Measurements from ENCODE around the gene CCDC159.
"Not testable (repeated sequence)": the region's sequence is repeated elsewhere in the genome, so short reads cannot be mapped to it uniquely, and the experiment has no call there.

Gene CCDC159

DNA sequence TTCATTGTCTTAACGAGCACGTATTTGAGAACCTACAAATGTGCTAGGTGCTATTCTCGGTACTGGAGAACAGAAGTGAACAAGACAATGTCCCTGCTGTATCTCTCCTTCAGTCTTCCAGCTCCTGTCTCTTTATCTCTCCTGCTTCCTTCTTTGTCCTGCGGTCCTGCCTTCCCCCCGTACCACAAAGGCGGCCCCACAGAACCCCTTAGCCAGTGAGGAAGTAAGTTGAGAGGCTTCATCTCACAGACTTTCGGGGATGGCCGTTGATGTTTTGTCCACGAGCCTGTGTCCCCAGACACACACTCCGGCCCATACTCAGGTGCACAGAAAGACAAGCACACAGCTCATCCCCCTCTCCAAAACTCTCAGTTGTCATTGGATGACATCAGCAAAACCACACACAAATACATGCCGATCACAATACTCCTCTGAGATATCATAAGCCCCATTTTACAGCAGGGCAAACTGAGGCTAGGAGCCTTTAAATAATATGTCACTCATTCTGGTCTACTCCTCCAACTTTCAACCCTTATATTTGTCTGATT is 27.6 kb downstream of the CCDC159 start:
- FAIRE-seq (no peak), DNase-seq (ENCODE audit: insufficient read length, low spot score) (no peak)
- TF ChIP-seq, protein P1, sequence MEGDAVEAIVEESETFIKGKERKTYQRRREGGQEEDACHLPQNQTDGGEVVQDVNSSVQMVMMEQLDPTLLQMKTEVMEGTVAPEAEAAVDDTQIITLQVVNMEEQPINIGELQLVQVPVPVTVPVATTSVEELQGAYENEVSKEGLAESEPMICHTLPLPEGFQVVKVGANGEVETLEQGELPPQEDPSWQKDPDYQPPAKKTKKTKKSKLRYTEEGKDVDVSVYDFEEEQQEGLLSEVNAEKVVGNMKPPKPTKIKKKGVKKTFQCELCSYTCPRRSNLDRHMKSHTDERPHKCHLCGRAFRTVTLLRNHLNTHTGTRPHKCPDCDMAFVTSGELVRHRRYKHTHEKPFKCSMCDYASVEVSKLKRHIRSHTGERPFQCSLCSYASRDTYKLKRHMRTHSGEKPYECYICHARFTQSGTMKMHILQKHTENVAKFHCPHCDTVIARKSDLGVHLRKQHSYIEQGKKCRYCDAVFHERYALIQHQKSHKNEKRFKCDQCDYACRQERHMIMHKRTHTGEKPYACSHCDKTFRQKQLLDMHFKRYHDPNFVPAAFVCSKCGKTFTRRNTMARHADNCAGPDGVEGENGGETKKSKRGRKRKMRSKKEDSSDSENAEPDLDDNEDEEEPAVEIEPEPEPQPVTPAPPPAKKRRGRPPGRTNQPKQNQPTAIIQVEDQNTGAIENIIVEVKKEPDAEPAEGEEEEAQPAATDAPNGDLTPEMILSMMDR (IDR thresholded peaks at IDR 0.05; ENCODE audit: insufficient read depth, missing control alignments): no peak

DNA sequence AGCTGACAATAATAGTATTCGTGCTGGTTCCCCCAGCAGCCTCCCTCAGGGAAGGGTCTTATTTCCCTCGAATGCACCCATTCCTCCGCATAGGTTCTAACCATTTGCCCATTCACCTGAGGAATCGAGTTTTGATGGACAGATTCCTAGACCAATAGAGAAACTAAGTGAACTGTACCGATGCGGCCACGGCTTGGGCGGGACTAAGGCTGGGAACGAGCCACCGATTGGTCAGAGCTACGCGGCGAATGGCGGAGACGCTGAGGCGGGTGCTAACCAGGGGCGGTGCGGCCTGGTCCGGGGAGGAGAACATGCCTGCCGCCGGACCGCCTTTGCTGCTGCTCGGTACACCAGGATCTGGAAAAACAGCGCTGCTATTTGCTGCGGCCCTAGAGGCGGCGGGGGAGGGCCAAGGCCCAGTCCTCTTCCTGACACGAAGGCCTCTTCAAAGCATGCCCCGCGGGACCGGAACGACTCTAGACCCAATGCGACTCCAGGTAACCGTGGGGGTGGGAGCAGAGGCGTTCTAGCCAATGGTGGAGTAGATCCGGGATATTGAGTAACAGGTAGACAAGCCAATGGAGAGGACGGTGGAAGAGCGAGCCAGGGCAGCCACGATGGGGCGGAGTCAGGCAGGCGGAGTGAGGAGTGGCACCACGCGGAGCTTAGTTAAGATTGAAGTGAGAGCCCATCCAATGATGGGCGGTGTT is 28.3 kb downstream of the CCDC159 start, which contains the start of gene SWSAP1:
Gene SWSAP1 (plus strand): TSS at position 234 of the 710 bp plus-strand sequence. CDS start 15 bp downstream, at position 249.
- DNase-seq (ENCODE audit: insufficient read length, low spot score) (peak; percentile 98), FAIRE-seq (no peak)
- TF ChIP-seq, protein P1 (IDR thresholded peaks at IDR 0.05; ENCODE audit: insufficient read depth, missing control alignments): no peak

DNA sequence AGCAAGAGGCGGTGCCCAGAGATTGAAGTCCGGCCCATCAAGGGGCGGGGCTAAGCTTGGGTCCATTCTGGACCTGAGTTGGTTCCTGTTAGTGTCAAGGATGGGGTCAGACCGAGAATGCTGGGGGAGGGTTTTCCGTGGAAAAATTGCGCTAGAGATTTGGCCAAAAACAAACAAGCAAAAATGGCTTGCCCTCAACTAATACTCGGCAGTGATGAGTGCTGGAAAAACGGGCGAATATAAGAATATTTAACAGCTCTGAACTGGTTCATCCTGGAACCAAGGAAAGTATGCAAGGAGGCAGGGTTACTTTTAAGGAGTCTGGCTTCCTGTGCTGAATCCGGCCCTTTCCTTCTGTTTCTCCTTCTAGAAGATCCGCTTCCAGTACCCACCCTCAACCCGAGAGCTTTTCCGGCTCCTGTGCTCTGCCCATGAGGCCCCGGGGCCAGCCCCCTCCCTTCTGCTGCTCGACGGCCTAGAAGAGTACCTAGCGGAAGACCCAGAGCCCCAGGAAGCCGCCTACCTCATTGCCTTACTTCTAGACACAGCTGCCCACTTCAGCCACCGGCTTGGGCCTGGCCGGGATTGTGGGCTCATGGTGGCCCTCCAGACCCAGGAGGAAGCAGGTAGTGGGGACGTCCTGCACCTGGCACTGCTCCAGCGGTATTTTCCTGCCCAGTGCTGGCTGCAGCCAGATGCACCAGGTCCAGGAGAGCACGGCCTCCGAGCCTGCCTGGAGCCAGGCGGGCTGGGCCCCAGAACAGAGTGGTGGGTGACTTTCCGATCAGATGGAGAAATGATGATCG is 29.0 kb downstream of the CCDC159 start:
- TF ChIP-seq, protein P1 (IDR thresholded peaks at IDR 0.05; ENCODE audit: insufficient read depth, missing control alignments): no peak
- FAIRE-seq: no peak
- DNase-seq (ENCODE audit: insufficient read length, low spot score): no peak

DNA sequence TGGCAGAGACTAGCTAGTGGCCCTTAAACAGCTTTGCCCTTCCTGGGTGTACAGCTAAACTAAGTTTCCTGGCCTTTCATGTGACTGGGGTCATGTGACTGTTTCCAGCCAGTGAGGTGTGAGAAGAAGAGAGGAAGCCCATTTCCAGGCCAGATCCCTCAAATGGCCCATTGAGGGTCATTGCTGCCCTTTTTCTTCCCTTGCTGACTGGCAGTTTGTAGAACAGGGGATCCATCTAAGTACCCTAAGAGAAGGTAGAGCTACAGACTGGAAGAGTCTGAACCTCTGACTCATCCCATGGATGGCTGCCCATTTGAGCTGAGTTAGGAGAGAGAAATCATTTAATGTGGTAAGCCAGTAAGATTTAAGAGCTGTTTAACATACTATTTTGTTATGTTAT is 30.9 kb downstream of the CCDC159 start:
- DNase-seq (ENCODE audit: insufficient read length, low spot score) (no peak), FAIRE-seq (no peak)
- TF ChIP-seq, protein P1 (IDR thresholded peaks at IDR 0.05; ENCODE audit: insufficient read depth, missing control alignments): no peak

DNA sequence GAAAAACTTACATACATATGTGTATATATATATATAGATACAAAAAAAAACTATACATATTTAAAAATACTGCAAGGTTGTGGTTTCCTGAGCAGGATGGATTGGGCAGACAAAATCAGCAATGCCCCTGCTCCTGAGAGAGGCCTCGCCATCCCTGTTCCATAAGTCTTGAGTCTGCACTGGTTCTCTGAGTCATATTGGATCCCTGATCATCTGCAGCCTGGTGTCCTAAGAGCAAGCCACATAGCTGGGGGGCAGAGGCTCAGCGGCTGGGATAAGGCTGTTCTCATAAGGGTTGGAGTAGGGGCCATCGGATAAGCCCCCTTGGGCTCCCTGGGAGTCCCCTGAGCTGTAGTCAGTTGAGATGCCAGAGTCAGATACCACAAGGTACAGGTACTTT is 31.4 kb downstream of the CCDC159 start:
- DNase-seq (ENCODE audit: insufficient read length, low spot score) (no peak), FAIRE-seq (no peak)
- TF ChIP-seq, protein P1 (IDR thresholded peaks at IDR 0.05; ENCODE audit: insufficient read depth, missing control alignments): no peak

DNA sequence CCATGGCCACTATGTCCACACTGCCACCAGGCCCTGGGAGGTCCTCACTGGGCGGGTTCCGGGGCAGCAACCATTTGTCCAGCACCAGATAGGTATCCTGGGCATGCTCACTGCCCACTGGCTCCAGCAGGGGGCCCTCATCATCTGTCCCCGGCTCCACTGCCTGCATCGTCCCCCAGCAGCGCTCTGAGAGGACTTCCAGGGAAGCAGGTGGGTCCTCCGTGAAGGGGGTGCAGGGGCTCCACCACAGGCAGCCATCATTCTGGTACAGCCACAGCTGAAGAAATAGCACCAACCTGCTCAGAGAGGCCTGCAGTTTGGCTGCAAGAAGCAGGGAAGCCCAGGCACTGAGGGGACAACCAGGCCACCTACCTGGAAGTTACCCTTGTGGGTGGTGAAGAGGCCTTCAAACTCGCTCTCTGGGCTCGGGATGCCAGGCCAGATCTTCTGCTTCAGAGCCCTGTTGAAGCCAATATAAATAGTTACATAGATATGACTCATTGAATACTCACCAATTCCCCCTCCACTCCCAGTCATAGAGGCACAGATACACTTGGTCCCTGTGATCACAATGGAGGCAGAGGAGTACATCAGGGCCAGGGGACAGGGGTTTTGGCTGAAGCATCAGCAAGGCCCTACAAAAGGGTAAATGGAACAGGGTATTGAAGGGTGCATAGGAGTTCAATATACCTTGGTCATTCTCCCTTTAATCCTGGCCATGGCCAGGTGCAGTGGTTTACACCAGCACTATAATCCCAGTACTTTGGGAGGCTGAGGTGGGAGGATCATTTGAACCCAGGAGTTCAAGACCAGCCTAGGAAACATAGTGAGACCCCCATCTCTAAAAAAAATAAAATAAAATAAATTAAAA is 32.2 kb downstream of the CCDC159 start:
- FAIRE-seq (no peak), DNase-seq (ENCODE audit: insufficient read length, low spot score) (peak; percentile 74)
- TF ChIP-seq, protein P1 (IDR thresholded peaks at IDR 0.05; ENCODE audit: insufficient read depth, missing control alignments): peak; percentile 63

DNA sequence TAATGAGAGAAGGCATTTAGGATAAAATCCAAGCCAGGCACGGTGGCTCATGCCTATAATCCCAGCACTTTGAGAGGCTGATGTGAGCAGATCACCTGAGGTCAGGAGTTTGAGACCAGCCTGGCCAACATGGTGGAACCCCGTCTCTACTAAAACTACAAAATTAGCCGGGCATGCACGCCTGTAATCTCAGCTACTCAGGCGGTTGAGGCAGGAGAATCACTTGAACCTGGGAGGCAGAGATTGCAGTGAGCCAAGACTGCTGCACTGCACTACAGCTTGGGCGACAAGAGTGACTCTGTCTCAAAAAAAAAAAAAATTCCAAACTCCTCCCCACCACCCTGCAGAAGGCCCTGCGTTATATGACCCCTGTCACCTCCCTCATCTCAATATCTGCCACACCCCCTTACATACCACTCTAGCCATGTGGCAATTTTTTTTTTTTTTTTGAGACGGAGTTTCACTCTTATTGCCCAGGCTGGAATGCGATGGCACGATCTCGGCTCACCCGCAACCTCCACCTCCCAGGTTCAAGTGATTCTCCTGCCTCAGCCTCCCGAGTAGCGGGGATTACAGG is 33.0 kb downstream of the CCDC159 start:
- DNase-seq (ENCODE audit: insufficient read length, low spot score); FAIRE-seq: not testable (repeated sequence)
